H9 (cell line): ENCODE measurements around the gene SENP8. TPM values are rescaled to one million over a fixed set of nuclear protein-coding genes. Genes with fewer than 3 reads are reported as not detected.

ENCODE experiments used
- DNase-seq: peaks from one replicate; pipeline ENCODE4 v3.0.0-alpha.2; 2017
- H2AFZ ChIP-seq: one replicate; pipeline ENCODE4 v1.6.1; 2013; ENCODE audit warnings: mild to moderate bottlenecking, low read length, control low read depth, moderate library complexity
- H2AK5ac ChIP-seq: 2 replicates; pipeline ENCODE4 v1.6.1; 2013; ENCODE audit warnings: low read length, control low read depth, mixed read lengths; ENCODE audit not compliant: insufficient read length
- H2BK120ac ChIP-seq: one replicate; pipeline ENCODE4 v1.6.1; 2013; ENCODE audit warnings: low read depth, mild to moderate bottlenecking, low read length, control low read depth, inconsistent platforms; ENCODE audit not compliant: poor library complexity, severe bottlenecking
- H2BK12ac ChIP-seq: 2 replicates; pipeline ENCODE4 v1.6.1; 2013; ENCODE audit warnings: low read length, control low read depth, mixed read lengths, low read depth; ENCODE audit not compliant: insufficient read length
- H2BK15ac ChIP-seq: 2 replicates; pipeline ENCODE4 v1.6.1; 2013; ENCODE audit warnings: low read depth, low read length, control low read depth
- H2BK20ac ChIP-seq: one replicate; pipeline ENCODE4 v1.6.1; 2013; ENCODE audit warnings: low read depth, mild to moderate bottlenecking, low read length, control low read depth, inconsistent platforms; ENCODE audit not compliant: poor library complexity, severe bottlenecking
- H2BK5ac ChIP-seq: 2 replicates; pipeline ENCODE4 v1.6.1; 2013; ENCODE audit warnings: low read length, control low read depth, mixed read lengths; ENCODE audit not compliant: insufficient read length
- H3K14ac ChIP-seq: 2 replicates; pipeline ENCODE4 v1.6.1; 2013; ENCODE audit warnings: low read length, control low read depth; ENCODE audit not compliant: insufficient read depth
- H3K18ac ChIP-seq: 2 replicates; pipeline ENCODE4 v1.6.1; 2013; ENCODE audit warnings: low read depth, mild to moderate bottlenecking, mixed read lengths, low read length, control low read depth; ENCODE audit not compliant: insufficient read length
- H3K23ac ChIP-seq: 2 replicates; pipeline ENCODE4 v1.6.1; 2013; ENCODE audit warnings: low read length, control low read depth, mixed read lengths, low read depth; ENCODE audit not compliant: insufficient read length
- H3K23me2 ChIP-seq: 2 replicates; pipeline ENCODE4 v1.6.1; 2013; ENCODE audit warnings: low read depth, mild to moderate bottlenecking, mixed read lengths, low read length, control low read depth; ENCODE audit not compliant: insufficient read length, poor library complexity, severe bottlenecking
- H3K27ac ChIP-seq: 2 replicates; pipeline ENCODE4 v1.5.1; 2013; ENCODE audit warnings: low read length, control low read depth, mixed read lengths, low read depth; ENCODE audit not compliant: insufficient read length
- H3K27me3 ChIP-seq: 2 replicates; pipeline ENCODE4 v1.6.1; 2013; ENCODE audit warnings: low read length, control low read depth, inconsistent platforms; ENCODE audit not compliant: insufficient read depth
- H3K4ac ChIP-seq: 2 replicates; pipeline ENCODE4 v1.6.1; 2013; ENCODE audit warnings: low read depth, mild to moderate bottlenecking, control low read depth, inconsistent platforms, low read length, moderate library complexity
- H3K4me1 ChIP-seq: 2 replicates; pipeline ENCODE4 v1.6.1; 2013; ENCODE audit warnings: low read length, control low read depth, inconsistent platforms; ENCODE audit not compliant: insufficient read depth
- H3K4me2 ChIP-seq: 2 replicates; pipeline ENCODE4 v1.6.1; 2013; ENCODE audit warnings: low read length, control low read depth, mixed read lengths; ENCODE audit not compliant: insufficient read length, insufficient read depth
- H3K56ac ChIP-seq: 2 replicates; pipeline ENCODE4 v1.6.1; 2013; ENCODE audit warnings: low read depth, mild to moderate bottlenecking, mixed read lengths, low read length, control low read depth; ENCODE audit not compliant: insufficient read length
- H3K79me1 ChIP-seq: 2 replicates; pipeline ENCODE4 v1.6.1; 2013; ENCODE audit warnings: low read depth, mild to moderate bottlenecking, moderate library complexity, low read length, control low read depth, inconsistent platforms; ENCODE audit not compliant: insufficient read depth, poor library complexity, severe bottlenecking
- H3K79me2 ChIP-seq: 2 replicates; pipeline ENCODE4 v1.6.1; 2013; ENCODE audit warnings: low read length, control low read depth, inconsistent platforms; ENCODE audit not compliant: insufficient read depth
- H3K9ac ChIP-seq: 2 replicates; pipeline ENCODE4 v1.6.1; 2013; ENCODE audit warnings: low read length, control low read depth, mixed read lengths; ENCODE audit not compliant: insufficient read length; ENCODE audit errors: extremely low read depth
- H3K9me3 ChIP-seq: one replicate; pipeline ENCODE4 v1.6.1; 2013; ENCODE audit warnings: low read depth, low read length, inconsistent platforms; ENCODE audit not compliant: control insufficient read depth
- H3T11ph ChIP-seq: one replicate; pipeline ENCODE4 v1.6.1; 2013; ENCODE audit warnings: mild to moderate bottlenecking, low read length, control low read depth, inconsistent platforms
- H4K20me1 ChIP-seq: one replicate; pipeline ENCODE4 v1.6.1; 2013; ENCODE audit not compliant: control insufficient read depth, insufficient read length, insufficient read depth
- H4K5ac ChIP-seq: 2 replicates; pipeline ENCODE4 v1.6.1; 2013; ENCODE audit warnings: low read depth, mild to moderate bottlenecking, mixed read lengths, low read length, control low read depth; ENCODE audit not compliant: insufficient read length
- H4K8ac ChIP-seq: replicated peaks from 2 replicates; pipeline ENCODE4 v1.6.1; 2013; ENCODE audit warnings: low read length, control low read depth, mixed read lengths, low read depth; ENCODE audit not compliant: insufficient read length
- H4K91ac ChIP-seq: 2 replicates; pipeline ENCODE4 v1.6.1; 2013; ENCODE audit warnings: low read depth, mild to moderate bottlenecking, moderate library complexity, mixed read lengths, low read length, control low read depth; ENCODE audit not compliant: insufficient read length
- H3K27ac Mint-ChIP-seq, 3 experiments: 2 replicates in 2 of 3; 3 replicates in 1 of 3; pipeline ENCODE4 v1.8.0; 2020 to 2021; ENCODE audit warnings: mixed read lengths in 3 of 3, mild to moderate bottlenecking in 1 of 3, moderate library complexity in 1 of 3
- H3K27me3 Mint-ChIP-seq: 2 replicates; pipeline ENCODE4 v1.8.0; 2021; ENCODE audit warnings: low read depth, mild to moderate bottlenecking, moderate library complexity, mixed read lengths
- H3K36me3 Mint-ChIP-seq, 3 experiments: 2 replicates in 2 of 3; 3 replicates in 1 of 3; pipeline ENCODE4 v1.8.0; 2020 to 2021; ENCODE audit warnings: low read depth in 3 of 3, mixed read lengths in 3 of 3; ENCODE audit not compliant: insufficient read depth in 1 of 3
- H3K4me1 Mint-ChIP-seq, 2 experiments: 2 replicates each; pipeline ENCODE4 v1.8.0; 2020; ENCODE audit warnings: mixed read lengths in 2 of 2
- H3K4me3 Mint-ChIP-seq, 2 experiments: 2 replicates in 1 of 2; 3 replicates in 1 of 2; pipeline ENCODE4 v1.8.0; 2020 to 2021; ENCODE audit warnings: mild to moderate bottlenecking in 2 of 2, mixed read lengths in 2 of 2, moderate library complexity in 1 of 2
- H3K9me3 Mint-ChIP-seq, 2 experiments: 2 replicates in 1 of 2; 3 replicates in 1 of 2; pipeline ENCODE4 v1.8.0; 2020; ENCODE audit warnings: mild to moderate bottlenecking in 2 of 2, mixed read lengths in 2 of 2, moderate library complexity in 1 of 2
- CTCF ChIP-seq: fragments of 200-600 bp; sonication (generic); conservative IDR thresholded peaks from 3 replicates; pipeline ENCODE4 v1.8.0; 2021; ENCODE audit warnings: antibody characterized with exemption, mild to moderate bottlenecking
- WGBS: extraction: QIAGEN DNeasy Blood & Tissue Kit; methylation state at CpG from one replicate; pipeline ENCODE4 v1.1.7; 2013; ENCODE audit warnings: missing lambda C conversion rate, low lambda C conversion rate, mixed read lengths; ENCODE audit not compliant: insufficient read length; ENCODE audit errors: extremely low coverage; 5-methylcytosine and 5-hydroxymethylcytosine counted together
- total RNA-seq: library from RNA; stranded (reverse); gene quantifications from 2 replicates; pipeline ENCODE4 v1.2.1, GENCODE V29; 2021

Gene SENP8
- total RNA-seq, 1 experiment from 2014 or later = 4.8 TPM

DNA sequence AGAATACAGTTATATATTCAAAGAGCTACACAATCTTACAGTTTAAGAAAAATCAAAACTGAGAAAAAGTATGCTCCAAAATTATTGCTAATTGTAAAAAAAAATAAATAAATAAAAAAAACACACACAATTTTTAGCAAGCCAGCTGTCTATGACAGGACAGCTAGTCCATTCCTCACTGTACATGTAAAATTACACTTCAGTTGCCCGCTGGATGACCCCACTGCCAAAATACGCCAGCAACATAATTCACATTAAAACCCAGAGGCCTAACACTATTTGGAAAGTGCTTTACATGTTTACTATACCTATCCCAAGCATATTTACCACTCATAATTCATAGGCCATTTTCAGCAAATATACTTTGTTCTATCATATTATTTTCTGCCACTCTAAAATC, 6.1 kb upstream of the SENP8 start:
- no peak for DNase-seq
- Histone ChIP-seq H3K79me1 (no peaks in the 10 kb centered on the region), H4K91ac (no peak overlapping the region), H4K20me1 (no peaks in the 10 kb centered on the region), H2AK5ac (no peak overlapping the region), H3K9ac (no peak overlapping the region), H3K56ac (no peak overlapping the region), H2BK120ac (no peak overlapping the region), H2BK12ac (no peak overlapping the region), H3K79me2 (no peaks in the 10 kb centered on the region), H3K14ac (no peak overlapping the region), H2AFZ (no peak overlapping the region), H3K4me2 (no peak overlapping the region), H3K27me3 (no peaks in the 10 kb centered on the region), H4K8ac (no peak overlapping the region), H3K27ac (no peak overlapping the region), H3K9me3 (no peaks in the 10 kb centered on the region), H3T11ph (no peak overlapping the region), H3K23ac (no peak overlapping the region), H3K23me2 (peaks cover 6% of the 10 kb centered on the region), H3K18ac (no peak overlapping the region), H4K5ac (no peak overlapping the region), H3K4me1 (0 out of 2 replicates have a peak, but pooled peaks cover 2% of the 10 kb centered on the region), H2BK5ac (no peak overlapping the region), H2BK15ac (no peak overlapping the region), H2BK20ac (no peak overlapping the region), H3K4ac (no peak overlapping the region)
- Mint-ChIP-seq H3K9me3 (no peaks in the 10 kb centered on the region), H3K36me3 (0 out of 7 replicates have a peak, but pooled peaks cover 0 to 1% (median 0%) of the 10 kb centered on the region in 3 experiments), H3K4me1 (peaks cover 11 to 12% of the 10 kb centered on the region in 2 experiments), H3K27me3 (no peaks in the 10 kb centered on the region), H3K4me3 (no peak overlapping the region), H3K27ac (no peak overlapping the region)
- no peak for TF ChIP-seq CTCF
- no CpG with 5 or more reads among the region's 2 CpGs for WGBS
